Measurements from ENCODE around the gene INSIG1. TPM values are rescaled to one million over a fixed set of nuclear protein-coding genes. Genes with fewer than 3 reads are reported as not detected.

The INSIG1 gene
- total and polyA plus RNA-seq, 2 donors (not counting 3 experiments of a cell fraction or from before 2014, with no cell fraction given) = 79.3 to 102 TPM

DNA sequence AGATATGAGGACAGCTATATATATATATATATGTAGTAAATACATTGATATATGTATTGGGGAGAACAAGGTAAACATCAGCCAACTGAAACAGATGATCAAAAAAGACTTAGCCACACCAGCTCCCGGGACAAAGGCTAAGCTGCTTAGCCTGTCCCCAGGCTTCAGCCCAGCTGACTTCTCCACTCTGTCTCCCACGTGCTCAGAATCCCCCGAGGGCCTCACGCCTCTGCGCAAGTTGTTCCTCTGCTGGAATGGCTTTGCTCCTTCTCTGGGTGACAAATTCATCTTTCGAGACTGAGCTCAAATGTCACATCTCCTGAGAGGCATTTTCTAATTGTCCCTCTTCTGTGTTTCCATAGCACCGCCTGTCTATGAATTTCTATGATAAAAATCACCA, 8.6 kb upstream of the INSIG1 start:
- POLR2A ChIA-PET = interaction anchor here (1.2 kb wide), 1 partner anchor 9 kb away, joined by 4 read pairs; the partner anchor contains the start of gene INSIG1

More for the DNA sequence above, 8.6 kb upstream of the INSIG1 start:
- DNase-seq (ENCODE audit: low read depth, low spot score) = no peak
- TF ChIP-seq JUN (IDR thresholded peaks at IDR 0.05; ENCODE audit: borderline replicate concordance, insufficient read depth, insufficient read length, low read depth) (no peak), EZH2 (IDR thresholded peaks at IDR 0.05; ENCODE audit: borderline replicate concordance, low read depth, low read length, severe bottlenecking) (no peak), POLR2A (IDR thresholded peaks at IDR 0.05; ENCODE audit: low read depth, low read length) (no peak), GATA2 (IDR thresholded peaks at IDR 0.05; ENCODE audit: insufficient read depth, insufficient read length, low read depth, low read length) (no peak), FOS (IDR thresholded peaks at IDR 0.05; ENCODE audit: borderline replicate concordance, insufficient read depth, low read length) (no peak), MYC (IDR thresholded peaks at IDR 0.05; ENCODE audit: low read depth, low read length) (no peak), POLR2AphosphoS5 (IDR thresholded peaks at IDR 0.05; ENCODE audit: insufficient read depth, low read depth, low read length) (no peak)
- TF ChIP-seq, protein P1, sequence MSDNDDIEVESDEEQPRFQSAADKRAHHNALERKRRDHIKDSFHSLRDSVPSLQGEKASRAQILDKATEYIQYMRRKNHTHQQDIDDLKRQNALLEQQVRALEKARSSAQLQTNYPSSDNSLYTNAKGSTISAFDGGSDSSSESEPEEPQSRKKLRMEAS (IDR thresholded peaks at IDR 0.05; ENCODE audit: insufficient read depth, insufficient read length) = no peak
- TF ChIP-seq, protein P2, sequence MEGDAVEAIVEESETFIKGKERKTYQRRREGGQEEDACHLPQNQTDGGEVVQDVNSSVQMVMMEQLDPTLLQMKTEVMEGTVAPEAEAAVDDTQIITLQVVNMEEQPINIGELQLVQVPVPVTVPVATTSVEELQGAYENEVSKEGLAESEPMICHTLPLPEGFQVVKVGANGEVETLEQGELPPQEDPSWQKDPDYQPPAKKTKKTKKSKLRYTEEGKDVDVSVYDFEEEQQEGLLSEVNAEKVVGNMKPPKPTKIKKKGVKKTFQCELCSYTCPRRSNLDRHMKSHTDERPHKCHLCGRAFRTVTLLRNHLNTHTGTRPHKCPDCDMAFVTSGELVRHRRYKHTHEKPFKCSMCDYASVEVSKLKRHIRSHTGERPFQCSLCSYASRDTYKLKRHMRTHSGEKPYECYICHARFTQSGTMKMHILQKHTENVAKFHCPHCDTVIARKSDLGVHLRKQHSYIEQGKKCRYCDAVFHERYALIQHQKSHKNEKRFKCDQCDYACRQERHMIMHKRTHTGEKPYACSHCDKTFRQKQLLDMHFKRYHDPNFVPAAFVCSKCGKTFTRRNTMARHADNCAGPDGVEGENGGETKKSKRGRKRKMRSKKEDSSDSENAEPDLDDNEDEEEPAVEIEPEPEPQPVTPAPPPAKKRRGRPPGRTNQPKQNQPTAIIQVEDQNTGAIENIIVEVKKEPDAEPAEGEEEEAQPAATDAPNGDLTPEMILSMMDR (IDR thresholded peaks at IDR 0.05; ENCODE audit: extremely low read depth in 1 of 2, insufficient read depth in 1 of 2, low read depth in 1 of 2, low read length in 2 of 2) = no peak
- H3K79me2 ChIP-seq (ENCODE audit: control insufficient read depth, insufficient read depth, low read length) = no peaks in the 10 kb centered on the region
- H3K27ac ChIP-seq (ENCODE audit: insufficient read depth, low read depth, low read length) = no peak overlapping the region
- peaks cover 15% of the 10 kb centered on the region for H3K4me1 ChIP-seq (ENCODE audit: control insufficient read depth, extremely low read depth, insufficient read depth, low read length)
- H3K27me3 ChIP-seq (ENCODE audit: control insufficient read depth in 2 of 2, insufficient read depth in 2 of 2, low read length in 2 of 2) = no peaks in the 10 kb centered on the region
- H3K4me3 ChIP-seq (replicated peaks in 1 of 3; ENCODE audit: insufficient read depth in 1 of 3, low read depth in 1 of 3, low read length in 3 of 3) = no peak overlapping the region
- no peak for FAIRE-seq
- no peaks in the 10 kb centered on the region for H3K9me1 ChIP-seq (replicated peaks; ENCODE audit: control insufficient read depth, extremely low read depth, insufficient read depth, low read length)
- no peaks in the 10 kb centered on the region for H3K36me3 ChIP-seq (ENCODE audit: control insufficient read depth in 2 of 2, extremely low read depth in 1 of 2, insufficient read depth in 2 of 2, low read length in 2 of 2)
- no peak overlapping the region for H3K9ac ChIP-seq (replicated peaks; ENCODE audit: extremely low read depth, insufficient read depth, low read length)
- H3K4me2 ChIP-seq (ENCODE audit: insufficient read depth, low read length) = no peak overlapping the region
- BruUV-seq (replicated peaks) = no TSS peak
- no peak overlapping the region for H2AFZ ChIP-seq (ENCODE audit: low read depth, low read length)
- CTCF ChIA-PET = interaction anchor here (1.4 kb wide), 1 partner anchor 56 kb away, joined by 4 read pairs; no protein-coding TSS in a partner anchor
- H4K20me1 ChIP-seq (replicated peaks; ENCODE audit: control insufficient read depth, extremely low read depth, insufficient read depth, low read length) = no peaks in the 10 kb centered on the region
- no peaks in the 10 kb centered on the region for H3K9me3 ChIP-seq (replicated peaks; ENCODE audit: control insufficient read depth, insufficient read depth, low read length)
- intact Hi-C loops (cut with micrococcal nuclease) = no loop called here
- dilution Hi-C loops (cut with MboI; ENCODE audit: extremely low pct_ligation_motif_present, low sequenced_read_pairs) = no loop called here
